ENCODE measurements around the gene METTL21A. TPM values are rescaled to one million over a fixed set of nuclear protein-coding genes. Genes with fewer than 3 reads are reported as not detected.
"Not testable (repeated sequence)": the region's sequence is repeated elsewhere in the genome, so short reads cannot be mapped to it uniquely, and the experiment has no call there.

The METTL21A gene
- total RNA-seq, result 17.7 and 22.5 TPM in 2 replicates

DNA sequence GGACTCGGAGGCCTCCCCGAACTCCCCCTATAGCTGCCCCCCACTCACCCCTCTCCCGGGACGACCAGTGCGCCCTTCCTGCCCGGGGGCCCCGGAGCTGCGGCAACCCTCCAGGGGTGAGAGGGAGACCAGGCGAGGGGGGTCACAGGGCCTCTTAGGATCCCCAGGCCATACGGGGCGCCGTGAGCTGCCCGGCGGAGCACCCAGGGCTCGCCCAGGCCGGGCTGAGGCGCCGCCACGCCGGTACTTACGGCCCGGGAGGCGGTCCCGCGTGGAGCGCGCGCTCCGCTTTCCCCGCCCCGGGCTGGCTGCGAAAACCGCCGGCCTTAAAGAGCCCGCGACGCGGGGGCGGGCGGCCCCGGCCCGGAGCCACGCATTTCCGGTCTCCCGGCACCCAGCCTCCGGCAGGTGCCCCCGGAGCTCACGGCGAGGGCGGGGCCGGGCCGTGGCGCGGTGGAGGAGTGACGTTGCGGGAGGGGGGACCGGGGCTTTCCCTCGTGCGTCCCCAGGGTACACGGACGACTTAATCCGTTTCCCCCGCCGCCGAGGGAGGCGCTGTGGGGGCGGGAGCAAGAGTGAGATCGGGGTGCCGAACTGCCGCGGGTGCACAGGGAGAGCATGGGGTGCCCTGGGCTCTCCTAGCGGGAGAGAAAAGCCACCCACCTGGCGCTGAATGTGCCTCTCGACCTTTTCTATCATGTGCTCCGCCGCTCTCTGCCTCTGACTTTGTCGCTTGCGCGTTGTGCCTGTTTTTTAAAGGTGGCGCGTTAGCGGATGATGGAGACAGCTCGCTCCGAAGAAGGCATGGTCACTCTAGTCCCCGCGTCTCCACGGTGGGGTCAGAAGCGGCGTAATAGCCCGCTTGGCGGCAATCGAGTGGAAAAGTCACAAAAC is at the start of gene METTL21A:
TSS of gene METTL21A (minus strand) at position 381 of the 894 bp plus-strand sequence. CDS start 1,019 bp downstream, outside the sequence.
- DNase-seq (ENCODE audit: extremely low read depth, low read depth, low spot score), result no peak

DNA sequence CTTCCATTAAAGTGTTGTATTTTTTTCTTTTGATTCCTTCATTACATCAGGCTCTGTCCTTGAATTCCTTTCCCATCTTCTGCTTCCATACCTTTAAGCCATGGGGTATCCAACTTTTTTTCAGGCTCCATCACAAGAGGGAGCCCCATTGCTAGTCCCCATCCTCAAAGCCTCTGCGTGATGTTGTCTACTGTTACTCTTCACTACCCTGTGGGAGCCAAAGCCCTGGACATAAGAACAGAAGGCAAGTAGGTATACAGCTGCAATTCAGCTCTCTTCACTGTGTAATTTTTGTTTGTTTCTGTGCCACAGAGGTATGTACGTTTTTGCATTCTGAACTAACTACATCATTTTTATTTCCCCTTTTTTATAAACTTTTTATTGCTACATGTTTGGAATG is 49.6 kb upstream of the METTL21A start:
- no peak for DNase-seq (ENCODE audit: extremely low read depth, low read depth, low spot score)

DNA sequence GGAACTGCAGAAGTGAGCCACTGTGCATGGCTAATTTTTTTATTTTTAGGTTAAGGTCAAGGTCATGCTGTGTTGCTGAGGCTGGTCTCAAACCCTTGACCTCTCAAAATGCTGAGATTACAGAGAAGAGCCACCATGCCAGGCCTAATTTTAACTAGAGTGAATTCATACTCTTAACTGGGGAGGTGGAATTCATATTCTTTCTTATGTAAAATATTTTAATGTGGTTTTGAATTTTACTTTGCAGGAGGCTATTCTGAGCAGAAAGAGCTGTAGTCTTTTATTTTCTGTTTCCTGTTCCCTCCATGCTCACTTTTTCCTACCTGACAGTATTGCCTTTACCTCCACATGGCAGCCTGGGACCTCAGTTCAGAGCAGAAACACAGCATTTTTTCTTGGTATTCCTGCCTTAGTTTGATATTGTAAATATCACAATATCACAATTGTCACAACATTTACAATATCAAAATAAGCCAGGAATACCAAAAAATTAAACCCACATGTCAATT is 49.1 kb upstream of the METTL21A start:
- DNase-seq (ENCODE audit: extremely low read depth, low read depth, low spot score), result no peak

DNA sequence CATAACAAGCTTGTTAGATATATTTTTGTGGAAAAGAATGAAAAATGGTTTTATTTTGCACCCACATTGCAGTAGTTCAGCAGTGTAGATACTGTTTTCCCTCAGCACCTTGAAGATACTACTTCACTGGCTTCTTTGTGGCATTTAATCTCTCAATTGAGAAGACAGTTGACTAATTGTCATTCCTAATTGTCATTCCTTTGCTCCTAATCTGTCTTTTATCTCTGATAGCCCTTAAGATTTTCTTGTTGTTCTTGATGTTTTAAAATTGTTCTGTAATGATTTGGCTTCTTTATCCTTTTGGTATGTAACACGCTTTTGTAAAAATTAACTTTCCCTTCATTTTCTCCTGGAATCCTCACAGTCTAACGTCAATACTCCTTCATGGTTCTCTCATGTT is 48.2 kb upstream of the METTL21A start:
- no peak for DNase-seq (ENCODE audit: extremely low read depth, low read depth, low spot score)

DNA sequence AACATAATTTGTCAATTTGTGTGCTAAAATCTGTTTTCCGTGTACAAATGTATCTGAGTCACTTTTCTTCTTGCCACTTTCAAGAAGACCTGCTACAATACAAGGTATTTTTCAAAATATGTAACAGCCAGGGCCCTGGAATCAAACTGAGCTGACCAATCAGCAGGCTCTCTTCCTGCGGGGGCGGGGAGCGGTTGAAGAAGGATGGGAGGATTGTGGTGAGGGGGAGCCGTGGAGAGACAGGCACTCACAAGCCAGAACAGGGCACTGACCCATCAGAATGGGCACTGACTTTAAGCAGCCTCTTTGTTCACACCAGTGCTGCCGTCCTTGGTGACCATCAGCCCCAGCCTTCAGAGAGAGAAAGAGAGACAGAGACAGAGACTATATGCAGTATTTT is 45.7 kb upstream of the METTL21A start:
- no peak for DNase-seq (ENCODE audit: extremely low read depth, low read depth, low spot score)

DNA sequence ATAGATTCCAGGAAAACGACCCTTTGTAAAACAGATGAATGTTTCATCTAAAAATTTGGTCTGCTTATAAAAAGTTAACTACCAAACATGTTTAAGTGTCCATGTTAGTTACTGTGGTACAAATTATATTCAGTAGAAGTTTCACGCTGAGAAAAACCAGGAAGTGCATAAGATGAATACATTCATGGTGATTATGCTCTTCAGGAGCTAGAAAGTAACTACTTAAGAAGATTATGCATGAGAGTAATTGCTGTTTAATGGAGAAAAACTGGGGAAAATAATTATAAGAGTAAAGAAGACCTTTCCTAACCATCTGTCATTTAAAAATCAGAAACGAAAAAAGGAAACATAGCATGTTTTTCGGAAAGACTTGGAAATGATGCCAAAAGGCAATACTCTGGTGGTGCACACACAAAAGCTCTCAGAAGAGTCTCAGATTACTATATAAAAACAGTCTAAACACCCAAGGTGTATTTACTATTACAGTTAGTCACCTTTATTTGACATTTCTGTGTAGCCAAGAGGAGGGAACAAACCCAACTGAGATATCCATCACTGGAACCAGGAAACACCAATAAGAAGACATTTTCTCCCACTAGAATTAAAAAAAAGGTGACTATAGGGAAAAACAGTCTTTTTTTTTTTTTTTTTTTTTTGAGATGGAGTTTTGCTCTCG is 38.8 kb upstream of the METTL21A start:
- no peak for DNase-seq (ENCODE audit: extremely low read depth, low read depth, low spot score)

DNA sequence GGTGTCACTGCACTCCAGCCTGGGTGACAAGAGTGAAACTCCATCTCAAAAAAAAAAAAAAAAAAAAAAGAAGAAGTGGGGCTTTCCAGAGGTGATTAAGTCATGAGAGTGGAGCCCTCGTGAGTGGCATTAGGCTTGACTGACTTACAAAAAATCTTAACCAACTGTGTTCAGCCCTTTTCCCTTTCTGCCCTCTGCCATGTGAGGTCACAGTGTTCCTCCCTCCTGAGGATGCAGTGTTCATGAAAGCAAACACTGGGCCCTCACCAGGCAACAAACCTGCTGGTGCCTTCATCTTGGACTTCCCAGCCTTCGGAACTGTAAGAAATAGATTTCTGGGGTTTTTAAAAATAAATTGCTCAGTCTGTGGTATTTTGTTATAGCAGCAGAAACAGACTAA is 37.0 kb upstream of the METTL21A start:
- DNase-seq (ENCODE audit: extremely low read depth, low read depth, low spot score), result no peak

DNA sequence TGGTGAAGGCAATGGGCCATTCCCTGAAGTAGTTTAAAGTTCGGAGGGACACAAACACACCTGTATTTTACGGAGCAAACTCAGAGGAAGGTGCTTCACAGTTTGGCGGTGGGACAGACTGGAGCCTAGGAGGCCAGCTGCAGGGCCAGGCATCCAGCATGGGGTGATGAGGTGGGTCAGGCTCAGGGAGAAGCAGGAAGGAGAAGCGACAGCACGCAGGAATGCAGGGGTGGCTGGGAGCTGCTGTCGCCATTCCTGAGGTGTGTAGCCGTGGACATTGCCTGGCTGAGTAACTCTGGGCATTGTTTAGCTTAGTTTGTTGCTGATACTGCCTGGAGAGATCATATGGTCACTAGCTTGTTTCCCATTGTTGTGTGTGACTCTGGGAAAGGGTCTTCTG is 35.8 kb upstream of the METTL21A start:
- no peak for DNase-seq (ENCODE audit: extremely low read depth, low read depth, low spot score)

DNA sequence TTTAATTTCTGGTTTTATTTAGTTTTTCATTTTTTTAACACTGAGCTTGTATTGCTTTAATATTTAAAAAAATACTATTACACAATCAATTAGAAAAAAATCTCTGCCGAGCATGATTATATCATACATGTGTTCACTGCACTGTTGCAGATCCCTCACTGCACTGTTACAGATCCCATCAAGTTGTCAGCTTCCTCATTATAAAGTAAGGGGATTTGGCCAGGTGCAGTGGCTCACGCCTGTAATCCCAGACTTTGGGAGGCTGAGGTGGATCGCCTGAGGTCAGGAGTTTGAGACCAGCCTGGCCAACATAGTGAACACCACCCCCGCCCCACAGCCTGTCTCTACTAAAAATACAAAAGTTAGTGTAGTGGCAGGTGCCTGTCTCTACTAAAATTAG is 33.0 kb upstream of the METTL21A start:
- no peak for DNase-seq (ENCODE audit: extremely low read depth, low read depth, low spot score)

DNA sequence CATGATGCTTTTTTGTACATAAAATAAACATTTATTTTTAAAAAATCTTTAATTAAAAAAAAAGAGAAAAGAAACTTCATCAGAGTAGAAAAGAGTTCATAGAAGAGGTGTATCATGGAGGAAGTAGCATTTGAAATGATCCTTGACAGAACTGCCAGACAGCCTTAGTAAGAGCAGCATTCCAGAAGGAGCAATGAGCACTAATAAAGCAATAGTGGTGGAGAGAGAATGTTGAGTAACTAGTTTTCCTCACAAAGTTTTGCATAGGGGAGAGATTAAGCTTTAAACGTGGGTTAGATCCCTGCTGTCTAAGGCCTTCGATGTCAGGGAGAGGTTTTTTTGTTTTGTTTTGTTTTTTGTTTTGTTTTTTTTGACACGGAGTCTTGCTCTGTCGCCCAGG is 29.8 kb upstream of the METTL21A start:
- no peak for DNase-seq (ENCODE audit: extremely low read depth, low read depth, low spot score)

DNA sequence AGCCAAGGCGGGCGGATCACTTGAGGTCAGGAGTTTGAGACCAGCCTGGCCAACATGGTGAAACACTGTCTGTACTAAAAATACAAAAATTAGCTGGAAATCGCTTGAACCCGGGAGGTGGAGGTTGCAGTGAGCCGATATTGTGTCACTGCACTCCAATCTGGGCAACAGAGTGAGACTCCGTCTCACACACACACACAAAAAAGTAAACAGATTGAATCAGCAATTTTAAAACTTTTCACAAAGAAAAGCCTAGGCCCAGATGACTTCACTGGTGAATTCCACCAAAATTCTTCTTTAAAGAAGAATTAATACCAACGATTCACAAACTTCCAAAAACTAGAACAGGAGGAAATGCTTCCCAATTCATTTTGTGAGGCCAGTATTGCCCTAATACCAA is 21.4 kb upstream of the METTL21A start:
- not testable (repeated sequence) for DNase-seq (ENCODE audit: extremely low read depth, low read depth, low spot score)

DNA sequence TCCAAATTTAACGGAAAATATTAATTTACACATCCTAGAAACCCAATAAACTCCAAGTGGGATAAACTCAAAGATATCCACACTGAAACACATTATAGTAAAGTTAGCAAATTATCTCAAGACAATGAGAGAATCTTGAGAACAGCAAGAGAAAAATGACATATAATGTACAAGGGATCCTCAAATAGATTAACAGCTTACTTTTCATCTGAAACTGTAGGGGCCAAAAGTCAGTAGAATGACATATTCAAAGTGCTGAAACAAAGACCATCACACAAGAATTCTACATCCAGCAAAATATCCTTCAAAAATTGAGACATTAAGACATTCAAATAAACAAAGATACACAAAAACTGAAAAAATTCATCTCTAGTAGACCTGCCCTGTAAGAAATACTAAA is 18.7 kb upstream of the METTL21A start:
- no peak for DNase-seq (ENCODE audit: extremely low read depth, low read depth, low spot score)

DNA sequence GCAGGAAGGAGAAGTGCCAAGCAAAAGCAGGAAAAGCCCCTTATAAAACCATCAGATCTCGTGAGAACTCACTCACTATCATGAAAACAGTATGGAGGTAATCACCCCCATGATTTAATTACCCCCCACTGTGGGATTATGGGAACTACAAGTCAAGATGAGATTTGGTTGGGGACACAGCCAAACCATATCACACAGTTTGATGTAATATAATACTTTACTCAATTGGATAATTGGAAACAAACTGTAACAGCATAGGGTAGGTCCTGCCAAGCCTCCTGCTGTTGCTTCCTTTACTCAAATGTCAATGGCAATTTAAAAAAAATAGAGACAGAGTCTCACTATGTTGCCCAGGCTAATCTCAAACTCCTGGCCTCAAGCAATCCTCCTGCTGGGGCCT is 15.5 kb upstream of the METTL21A start:
- no peak for DNase-seq (ENCODE audit: extremely low read depth, low read depth, low spot score)

DNA sequence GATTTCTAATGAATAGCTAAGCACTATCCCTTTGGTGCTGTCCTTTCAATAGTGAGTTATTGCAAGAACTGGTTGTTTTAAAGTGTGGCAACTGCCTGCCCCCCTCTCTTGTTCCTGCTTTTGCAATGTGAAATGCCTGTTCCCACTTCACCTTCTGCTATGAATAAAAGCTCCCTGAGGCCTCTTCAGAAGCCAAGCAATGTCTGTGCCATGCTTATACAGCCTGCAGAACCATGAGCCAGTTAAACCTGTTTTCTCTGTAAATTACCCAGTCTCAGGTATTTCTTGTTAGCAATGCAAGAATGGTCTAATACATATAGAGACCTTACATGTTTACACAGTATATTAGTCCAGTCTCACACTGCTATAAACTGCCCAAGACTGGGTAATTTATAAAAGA is 15.0 kb upstream of the METTL21A start:
- no peak for DNase-seq (ENCODE audit: extremely low read depth, low read depth, low spot score)

DNA sequence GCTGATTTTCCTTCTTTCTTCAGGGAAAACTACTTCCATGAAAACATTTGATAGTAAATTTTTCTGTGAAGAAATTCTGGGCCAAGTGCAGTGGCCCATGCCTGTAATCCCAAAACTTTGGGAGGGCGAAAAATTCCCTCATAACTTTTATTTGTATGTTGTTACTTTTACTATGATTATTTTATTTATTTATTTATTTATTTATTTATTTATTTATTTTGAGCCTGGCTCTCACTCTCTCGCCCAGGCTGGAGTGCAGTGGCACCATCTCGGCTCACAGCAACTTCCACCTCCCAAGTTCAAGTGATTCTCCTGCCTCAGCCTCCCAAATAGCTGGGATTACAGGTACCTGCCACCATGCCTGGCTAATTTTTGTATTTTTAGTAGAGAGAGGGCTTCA is 14.1 kb upstream of the METTL21A start:
- DNase-seq (ENCODE audit: extremely low read depth, low read depth, low spot score), result not testable (repeated sequence)

DNA sequence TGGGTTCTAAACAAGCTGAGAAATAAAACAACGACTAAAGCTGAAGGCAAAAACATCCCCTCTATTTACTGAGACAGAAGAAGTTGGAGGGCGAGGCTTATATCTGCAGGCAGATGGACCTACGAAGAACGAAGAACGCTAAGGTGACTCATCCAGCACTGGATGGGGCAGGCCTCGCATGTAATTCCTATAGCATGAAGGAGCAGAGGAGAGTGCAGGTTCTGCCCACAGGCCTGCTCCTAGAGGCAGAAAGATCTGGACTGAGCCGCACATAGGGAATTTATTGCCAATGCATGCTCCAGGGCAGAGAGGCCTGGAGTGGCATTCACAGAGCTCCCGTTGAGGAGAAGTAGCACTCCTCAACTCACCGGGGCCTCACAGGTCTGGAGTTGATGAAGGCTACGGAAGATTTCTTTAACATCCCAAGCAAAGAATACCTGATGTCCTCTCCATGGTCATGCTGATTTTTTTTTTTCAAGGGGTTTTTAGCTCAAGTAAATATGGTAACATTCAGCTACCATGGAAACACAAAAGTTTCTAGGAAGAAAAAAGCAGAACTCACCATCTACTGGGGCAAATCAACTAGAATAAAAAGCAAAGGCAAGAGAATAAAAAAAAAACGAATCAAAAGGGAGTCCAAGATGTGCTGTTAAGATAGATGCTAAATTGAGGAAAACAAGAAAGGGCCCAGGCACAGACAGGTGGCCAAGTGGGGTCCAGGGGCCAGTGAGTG is 10.4 kb upstream of the METTL21A start:
- DNase-seq (ENCODE audit: extremely low read depth, low read depth, low spot score), result no peak

DNA sequence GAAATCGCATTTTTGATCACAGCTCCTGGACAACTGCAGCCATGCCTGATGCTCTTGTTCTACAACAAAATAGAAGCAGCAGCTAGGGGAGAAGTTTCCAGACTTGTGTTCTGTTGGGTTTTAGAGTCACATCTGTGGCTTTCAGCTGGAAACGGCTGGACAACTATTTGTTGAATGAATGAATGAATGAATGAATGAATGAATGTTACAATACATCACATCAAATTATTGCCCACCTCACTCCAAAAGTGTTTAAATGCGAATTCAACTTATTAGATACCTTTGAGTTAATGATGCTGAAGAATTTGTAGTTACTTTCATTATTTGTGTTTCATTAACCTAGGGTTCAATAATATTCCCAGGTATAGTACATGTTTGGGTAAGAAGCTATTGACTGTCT is 8.5 kb upstream of the METTL21A start:
- no peak for DNase-seq (ENCODE audit: extremely low read depth, low read depth, low spot score)

DNA sequence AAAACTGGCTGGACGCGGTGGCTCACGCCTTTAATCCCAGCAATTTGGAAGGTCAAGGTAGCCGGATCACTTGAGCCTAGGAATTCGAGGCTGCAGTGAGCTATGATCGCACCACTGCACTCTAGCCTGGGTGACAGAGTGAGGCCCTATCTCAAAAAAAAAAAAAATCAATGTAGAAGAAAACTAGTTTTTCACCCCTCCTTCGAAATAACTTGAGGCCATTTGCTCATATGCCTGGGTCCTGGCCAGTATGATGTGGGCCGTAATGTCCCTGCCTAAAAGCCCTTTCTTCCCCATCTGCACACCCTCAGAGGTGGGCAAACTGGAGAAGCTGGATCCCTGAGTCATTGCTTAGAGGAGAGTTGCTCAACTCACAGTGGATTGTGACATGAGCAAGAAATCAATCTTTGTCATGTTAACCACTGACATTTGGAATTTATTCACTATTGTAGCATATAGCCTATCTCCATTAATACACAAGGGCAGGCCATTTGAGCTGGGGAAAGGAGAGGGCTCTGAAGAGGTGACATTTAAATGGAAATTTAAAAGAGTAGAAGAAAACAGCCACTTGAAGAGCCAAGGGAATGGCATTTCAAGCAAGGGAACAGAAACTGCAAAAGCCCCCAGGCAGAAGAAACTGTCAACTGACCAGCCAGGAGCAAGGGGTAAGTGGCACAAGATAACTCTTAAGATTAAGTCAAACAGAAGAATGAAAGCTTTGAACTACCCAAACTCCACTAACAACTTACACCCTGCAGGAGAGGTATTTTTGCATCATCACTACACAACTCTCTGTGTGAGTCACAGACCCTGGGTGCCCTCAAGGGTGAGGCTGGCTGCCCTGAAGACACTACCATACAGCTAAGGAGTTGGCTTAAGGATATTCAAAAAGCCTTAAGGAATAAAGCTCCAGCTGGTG is 7.6 kb upstream of the METTL21A start:
- DNase-seq (ENCODE audit: extremely low read depth, low read depth, low spot score), result no peak

DNA sequence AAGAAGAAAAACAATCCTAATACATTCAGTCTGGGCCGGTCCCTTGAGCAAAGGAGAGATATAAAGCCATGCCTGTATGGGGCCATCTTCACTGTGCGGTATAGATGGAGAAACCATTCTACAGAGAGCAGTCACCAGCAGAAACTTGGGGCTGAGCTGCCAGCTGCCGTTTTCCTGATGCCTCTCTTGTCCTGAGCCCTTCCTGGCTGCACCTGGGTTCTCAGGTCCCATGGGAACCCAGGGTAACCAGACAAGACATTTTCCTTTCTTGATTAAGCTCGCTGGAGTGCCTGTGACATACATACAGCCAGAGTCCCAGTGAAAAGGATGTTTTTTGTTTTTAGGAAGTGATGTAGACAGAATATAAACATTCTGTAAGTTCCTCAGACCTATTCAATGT is 5.3 kb upstream of the METTL21A start:
- DNase-seq (ENCODE audit: extremely low read depth, low read depth, low spot score), result no peak

DNA sequence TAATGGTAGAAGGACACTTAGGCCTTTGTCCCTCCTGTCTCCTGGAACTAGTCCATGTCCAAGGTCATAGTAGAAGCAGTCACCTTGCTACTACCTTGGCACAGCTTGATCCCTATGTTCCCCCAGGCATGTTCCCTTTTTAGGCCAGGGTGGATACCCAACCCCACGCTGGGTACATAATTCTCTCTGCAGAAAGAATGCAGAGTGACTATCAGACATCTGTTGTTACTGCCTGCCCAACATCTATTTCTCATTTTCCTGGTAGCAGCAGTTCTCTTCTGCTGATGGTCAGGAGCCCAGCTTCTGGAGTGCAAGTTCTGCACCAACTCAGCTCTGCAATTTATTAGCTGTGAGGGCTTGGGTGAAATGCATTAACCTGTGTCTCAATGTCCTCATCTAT is 4.4 kb upstream of the METTL21A start:
- DNase-seq (ENCODE audit: extremely low read depth, low read depth, low spot score), result no peak
